OCI-LY7 (cell line): ENCODE results near the gene TRAF2. TPM values are rescaled to one million over a fixed set of nuclear protein-coding genes. Genes with fewer than 3 reads are reported as not detected.

ENCODE experiments used
- BruUV-seq: library from RNA; stranded (reverse); fragments of 400-500 nt; replicated peaks from 2 replicates; lab custom pipeline; 2021; lab: Mats Ljungman, UMichigan
- CTCF ChIA-PET: fragments of 300-600 bp; sonication (Branson Sonifier 250); formaldehyde crosslinking; loops from one replicate; lab custom pipeline; 2022; ENCODE audit warnings: antibody characterized with exemption; ENCODE audit not compliant: unreplicated experiment; lab: Charles Lee
- POLR2A ChIA-PET: fragments of 300-600 bp; sonication (Branson Sonifier 250); formaldehyde crosslinking; loops from one replicate; lab custom pipeline; 2022; ENCODE audit warnings: antibody characterized with exemption; lab: Charles Lee
- DNase-seq: peaks from one replicate; pipeline ENCODE4 v3.0.0-alpha.2; 2015; ENCODE audit warnings: low spot score
- H2AFZ ChIP-seq: fragments of 200-600 bp; sonication (generic), shearing (Covaris generic); 2 replicates; pipeline ENCODE4 v1.6.1; 2014; ENCODE audit warnings: mild to moderate bottlenecking, antibody characterized with exemption, low read length, moderate library complexity
- H3K27ac ChIP-seq: fragments of 200-600 bp; sonication (generic); 2 replicates; pipeline ENCODE4 v1.5.1; 2014; ENCODE audit warnings: mixed run types, low read depth, mild to moderate bottlenecking, moderate library complexity, low read length, inconsistent platforms; ENCODE audit not compliant: poor library complexity, severe bottlenecking
- H3K36me3 ChIP-seq: fragments of 200-600 bp; sonication (generic); 2 replicates; pipeline ENCODE4 v1.6.1; 2014; ENCODE audit warnings: mild to moderate bottlenecking, antibody characterized with exemption, low read length, moderate library complexity, mixed read lengths; ENCODE audit not compliant: insufficient read depth
- H3K4me1 ChIP-seq: fragments of 200-600 bp; sonication (generic); 2 replicates; pipeline ENCODE4 v1.5.1; 2014; ENCODE audit warnings: mild to moderate bottlenecking, low read length; ENCODE audit not compliant: insufficient read depth, poor library complexity, severe bottlenecking
- H3K4me2 ChIP-seq: fragments of 200-600 bp; sonication (generic); 2 replicates; pipeline ENCODE4 v1.6.1; 2014; ENCODE audit warnings: mild to moderate bottlenecking, low read length
- H3K4me3 ChIP-seq: fragments of 200-600 bp; sonication (generic); 2 replicates; pipeline ENCODE4 v1.5.1; 2014; ENCODE audit warnings: mild to moderate bottlenecking, low read depth, low read length; ENCODE audit not compliant: poor library complexity, severe bottlenecking
- H3K79me2 ChIP-seq: fragments of 200-600 bp; sonication (generic); 2 replicates; pipeline ENCODE4 v1.6.1; 2016; ENCODE audit warnings: low read depth, mild to moderate bottlenecking, low read length, moderate library complexity, mixed read lengths; ENCODE audit not compliant: insufficient read depth
- H3K9me2 ChIP-seq: fragments of 200-600 bp; sonication (generic); 2 replicates; pipeline ENCODE4 v1.6.1; 2016; ENCODE audit warnings: mild to moderate bottlenecking, low read length, mixed read lengths; ENCODE audit not compliant: insufficient read depth
- H3K9me3 ChIP-seq: fragments of 200-600 bp; sonication (generic); 2 replicates; pipeline ENCODE4 v1.6.1; 2014; ENCODE audit warnings: mild to moderate bottlenecking, mixed run types, low read length, mixed read lengths
- H4K20me1 ChIP-seq: fragments of 200-600 bp; sonication (generic); 2 replicates; pipeline ENCODE4 v1.6.1; 2014; ENCODE audit warnings: mild to moderate bottlenecking, antibody characterized with exemption, low read length, moderate library complexity, mixed read lengths; ENCODE audit not compliant: insufficient read depth
- EZH2phosphoT487 ChIP-seq: fragments of 200-600 bp; sonication (generic); IDR thresholded peaks from 2 replicates; pipeline ENCODE4 v1.6.1; 2018; ENCODE audit warnings: low read depth, borderline replicate concordance, mild to moderate bottlenecking, mixed run types, antibody characterized with exemption, low read length, moderate library complexity, mixed read lengths
- intact Hi-C: fragments of 100-400 bp; cut with micrococcal nuclease; formaldehyde crosslinking; loops from one replicate; pipeline ENCODE4 v1.10.0; 2022; ENCODE audit not compliant: unreplicated experiment
- total RNA-seq, 2 experiments: library from RNA; depleted of rRNA in 1 of 2; stranded (reverse); fragments of >200 nt in 1 of 2; shearing (Covaris generic) in 1 of 2; gene quantifications; 2 replicates each; pipeline ENCODE4 v1.2.3, GENCODE V29; 2014 to 2022
- TF ChIP-seq, protein P1 (sequence below): fragments of 200-600 bp; sonication (generic); conservative IDR thresholded peaks from 2 replicates; pipeline ENCODE4 v1.5.1; 2014; ENCODE audit warnings: mild to moderate bottlenecking, antibody characterized with exemption, low read length, moderate library complexity, mixed read lengths

TRAF2 gene
- total RNA-seq, 2 experiments from 2014 or later = 31.4 to 40.5 TPM

DNA sequence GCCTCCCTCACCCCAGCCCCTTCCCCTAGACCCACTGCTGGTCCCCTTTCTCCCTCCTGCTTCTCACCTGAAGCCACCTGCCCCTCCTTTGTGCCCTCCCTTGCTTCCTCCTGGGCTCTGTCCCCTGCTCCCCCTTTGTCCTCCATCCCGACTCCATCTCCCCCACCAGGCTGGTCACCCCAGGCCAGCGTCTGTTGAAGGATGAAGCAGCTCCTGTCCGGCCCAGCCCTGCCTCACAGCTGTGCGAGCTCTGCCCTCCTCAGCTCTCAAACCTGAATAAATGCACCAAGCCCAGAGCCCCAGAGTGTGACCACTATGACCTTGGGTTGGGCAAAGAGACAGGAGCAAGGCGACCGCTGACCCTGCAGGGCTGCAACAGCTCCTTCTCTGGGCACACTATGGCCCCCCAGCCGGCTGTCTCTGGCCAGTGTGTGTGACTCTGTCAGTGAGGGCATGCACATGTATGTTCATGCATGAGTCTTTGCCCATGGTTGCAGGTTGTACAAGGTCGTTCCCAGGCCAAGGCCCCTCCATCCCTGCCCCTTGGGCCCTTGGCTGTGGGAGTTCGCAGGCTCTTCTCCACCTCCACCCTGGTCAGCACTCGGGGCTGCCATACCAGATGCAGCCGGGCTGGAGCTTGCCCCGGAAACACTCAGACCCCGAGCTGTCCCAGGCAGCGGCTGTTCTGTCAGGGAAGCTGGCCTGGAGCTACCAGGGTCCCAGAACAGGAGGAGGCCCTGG, 69.1 kb downstream of the TRAF2 start:
- H3K4me1 ChIP-seq = peaks cover 4% of the 10 kb centered on the region
- no peak overlapping the region for H3K4me3 ChIP-seq
- H3K9me3 ChIP-seq = no peaks in the 10 kb centered on the region
- POLR2A ChIA-PET = no interaction called here
- no peak for DNase-seq
- H2AFZ ChIP-seq = no peak overlapping the region
- H3K4me2 ChIP-seq = no peak overlapping the region
- TF ChIP-seq EZH2phosphoT487 = no peak
- TF ChIP-seq, protein P1, sequence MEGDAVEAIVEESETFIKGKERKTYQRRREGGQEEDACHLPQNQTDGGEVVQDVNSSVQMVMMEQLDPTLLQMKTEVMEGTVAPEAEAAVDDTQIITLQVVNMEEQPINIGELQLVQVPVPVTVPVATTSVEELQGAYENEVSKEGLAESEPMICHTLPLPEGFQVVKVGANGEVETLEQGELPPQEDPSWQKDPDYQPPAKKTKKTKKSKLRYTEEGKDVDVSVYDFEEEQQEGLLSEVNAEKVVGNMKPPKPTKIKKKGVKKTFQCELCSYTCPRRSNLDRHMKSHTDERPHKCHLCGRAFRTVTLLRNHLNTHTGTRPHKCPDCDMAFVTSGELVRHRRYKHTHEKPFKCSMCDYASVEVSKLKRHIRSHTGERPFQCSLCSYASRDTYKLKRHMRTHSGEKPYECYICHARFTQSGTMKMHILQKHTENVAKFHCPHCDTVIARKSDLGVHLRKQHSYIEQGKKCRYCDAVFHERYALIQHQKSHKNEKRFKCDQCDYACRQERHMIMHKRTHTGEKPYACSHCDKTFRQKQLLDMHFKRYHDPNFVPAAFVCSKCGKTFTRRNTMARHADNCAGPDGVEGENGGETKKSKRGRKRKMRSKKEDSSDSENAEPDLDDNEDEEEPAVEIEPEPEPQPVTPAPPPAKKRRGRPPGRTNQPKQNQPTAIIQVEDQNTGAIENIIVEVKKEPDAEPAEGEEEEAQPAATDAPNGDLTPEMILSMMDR = no peak
- H3K79me2 ChIP-seq = no peaks in the 10 kb centered on the region
- CTCF ChIA-PET = no interaction called here
- BruUV-seq = no TSS peak
- intact Hi-C loops = no loop called here
- H3K36me3 ChIP-seq = no peaks in the 10 kb centered on the region
- H3K27ac ChIP-seq = no peak overlapping the region
- H3K9me2 ChIP-seq = no peaks in the 10 kb centered on the region
- H4K20me1 ChIP-seq = no peaks in the 10 kb centered on the region

DNA sequence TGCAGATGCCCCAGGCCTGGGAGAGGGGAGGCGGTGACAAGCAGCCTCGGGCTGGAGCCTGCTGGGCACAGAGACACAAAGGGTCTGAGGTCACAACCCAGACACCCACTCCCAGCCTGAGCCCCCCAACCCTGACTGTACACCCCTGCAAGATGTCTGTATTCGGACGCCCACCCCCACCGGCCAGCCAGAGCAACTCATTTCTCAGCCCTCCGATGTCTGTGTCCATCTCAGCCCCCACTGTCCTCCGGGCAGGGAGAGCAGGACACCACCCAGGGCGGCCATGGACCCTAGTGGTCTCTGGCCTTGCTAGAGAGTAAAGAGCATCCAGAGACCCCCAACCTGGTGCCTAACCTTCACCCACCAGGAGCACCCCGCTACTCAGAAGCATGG, 69.6 kb downstream of the TRAF2 start:
- no TSS peak for BruUV-seq
- no peak overlapping the region for H3K4me2 ChIP-seq
- no peak overlapping the region for H2AFZ ChIP-seq
- ChIA-PET POLR2A (no interaction called here), CTCF (no interaction called here)
- intact Hi-C loops = no loop called here
- H3K27ac ChIP-seq = no peak overlapping the region
- TF ChIP-seq, protein P1 = no peak
- TF ChIP-seq EZH2phosphoT487 = no peak
- DNase-seq = no peak
- no peaks in the 10 kb centered on the region for H3K9me3 ChIP-seq
- no peaks in the 10 kb centered on the region for H3K4me1 ChIP-seq
- no peaks in the 10 kb centered on the region for H3K9me2 ChIP-seq
- H4K20me1 ChIP-seq = no peaks in the 10 kb centered on the region
- no peaks in the 10 kb centered on the region for H3K36me3 ChIP-seq
- H3K79me2 ChIP-seq = no peaks in the 10 kb centered on the region
- no peak overlapping the region for H3K4me3 ChIP-seq

DNA sequence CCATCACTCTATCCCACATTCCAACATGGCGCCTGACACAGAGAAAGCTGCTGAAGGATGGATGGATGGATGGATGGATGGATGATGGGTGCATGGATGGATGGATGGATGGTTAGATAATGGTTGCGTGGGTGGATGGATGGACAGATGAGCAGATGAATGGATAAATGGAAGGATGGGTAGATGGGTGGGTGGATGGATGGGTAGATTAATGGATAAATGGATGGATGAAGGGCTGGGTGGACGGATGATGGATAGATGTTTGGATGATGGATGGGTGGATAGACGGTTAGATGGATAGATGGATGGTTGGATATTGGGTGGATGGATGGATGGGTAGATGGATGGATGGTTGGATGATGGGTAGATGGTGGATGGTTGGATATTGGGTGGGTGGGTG, 70.3 kb downstream of the TRAF2 start:
- TF ChIP-seq, protein P1 = no peak
- no peak for TF ChIP-seq EZH2phosphoT487
- intact Hi-C loops = no loop called here
- H3K9me3 ChIP-seq = no peaks in the 10 kb centered on the region
- no peaks in the 10 kb centered on the region for H3K9me2 ChIP-seq
- no peaks in the 10 kb centered on the region for H4K20me1 ChIP-seq
- POLR2A ChIA-PET = no interaction called here
- no peaks in the 10 kb centered on the region for H3K36me3 ChIP-seq
- no peaks in the 10 kb centered on the region for H3K79me2 ChIP-seq
- no peak overlapping the region for H3K27ac ChIP-seq
- no peak overlapping the region for H3K4me2 ChIP-seq
- no peaks in the 10 kb centered on the region for H3K4me1 ChIP-seq
- CTCF ChIA-PET = no interaction called here
- no peak for DNase-seq
- BruUV-seq = no TSS peak
- H2AFZ ChIP-seq = no peak overlapping the region
- no peak overlapping the region for H3K4me3 ChIP-seq
